KMS-11 (cell line): ENCODE data around the gene PF4V1.
"Not testable (repeated sequence)": the region's sequence is repeated elsewhere in the genome, so short reads cannot be mapped to it uniquely, and the experiment has no call there.

Experiments
- H2AFZ ChIP-seq: fragments of 200-600 bp; sonication (generic); 2 replicates; pipeline ENCODE4 v1.6.1; 2016; ENCODE audit warnings: antibody characterized with exemption, mixed run types, low read depth
- H3K27ac ChIP-seq: fragments of 200-600 bp; sonication (generic); 2 replicates; pipeline ENCODE4 v1.6.1; 2016; ENCODE audit warnings: mild to moderate bottlenecking, mixed run types
- H3K27me3 ChIP-seq: fragments of 200-600 bp; sonication (generic); 2 replicates; pipeline ENCODE4 v1.6.1; 2017; ENCODE audit warnings: mild to moderate bottlenecking, low read depth, mixed run types, moderate library complexity; ENCODE audit not compliant: insufficient read depth
- H3K36me3 ChIP-seq: fragments of 200-600 bp; sonication (generic); 2 replicates; pipeline ENCODE4 v1.6.1; 2017; ENCODE audit warnings: mild to moderate bottlenecking, mixed run types; ENCODE audit not compliant: insufficient read depth
- H3K4me1 ChIP-seq: fragments of 200-600 bp; sonication (generic); 2 replicates; pipeline ENCODE4 v1.6.1; 2016; ENCODE audit warnings: mild to moderate bottlenecking, low read depth, mixed run types; ENCODE audit not compliant: poor library complexity, severe bottlenecking
- H3K4me2 ChIP-seq: fragments of 200-600 bp; sonication (generic); 2 replicates; pipeline ENCODE4 v1.7.0; 2016; ENCODE audit warnings: mild to moderate bottlenecking, mixed run types
- H3K4me3 ChIP-seq: fragments of 200-600 bp; sonication (generic); IDR thresholded peaks from 2 replicates; pipeline ENCODE4 v1.6.1; 2017; ENCODE audit warnings: low read depth, low read length, mixed read lengths; ENCODE audit not compliant: insufficient read depth
- H3K79me2 ChIP-seq: fragments of 200-600 bp; sonication (generic); 2 replicates; pipeline ENCODE4 v1.6.1; 2016; ENCODE audit warnings: low read depth, mixed run types; ENCODE audit not compliant: insufficient read depth
- H3K9ac ChIP-seq: fragments of 200-600 bp; sonication (generic); 2 replicates; pipeline ENCODE4 v1.6.1; 2016; ENCODE audit warnings: mild to moderate bottlenecking, mixed run types
- H4K20me1 ChIP-seq: fragments of 200-600 bp; sonication (generic); 2 replicates; pipeline ENCODE4 v1.6.1; 2016; ENCODE audit warnings: mild to moderate bottlenecking, mixed run types; ENCODE audit not compliant: insufficient read depth
- TF ChIP-seq, protein P1 (sequence below): fragments of 200-600 bp; sonication (generic); conservative IDR thresholded peaks from 2 replicates; pipeline ENCODE4 v1.6.1; 2017; ENCODE audit warnings: low read depth, mild to moderate bottlenecking, antibody characterized with exemption, low read length, moderate library complexity, mixed read lengths

PF4V1 gene

GRCh38 chr4:73894001-73894400, 40.9 kb downstream of the PF4V1 start:
- Histone ChIP-seq H3K4me2 (no peak overlapping the region), H3K79me2 (no peaks in the 10 kb centered on the region), H3K27ac (no peak overlapping the region), H3K27me3 (no peaks in the 10 kb centered on the region), H3K4me3 (no peak overlapping the region), H3K9ac (no peak overlapping the region), H4K20me1 (no peaks in the 10 kb centered on the region), H3K4me1 (no peaks in the 10 kb centered on the region), H2AFZ (no peak overlapping the region), H3K36me3 (no peaks in the 10 kb centered on the region; the same call in 1 of the 2 replicates)
- TF ChIP-seq, protein P1, sequence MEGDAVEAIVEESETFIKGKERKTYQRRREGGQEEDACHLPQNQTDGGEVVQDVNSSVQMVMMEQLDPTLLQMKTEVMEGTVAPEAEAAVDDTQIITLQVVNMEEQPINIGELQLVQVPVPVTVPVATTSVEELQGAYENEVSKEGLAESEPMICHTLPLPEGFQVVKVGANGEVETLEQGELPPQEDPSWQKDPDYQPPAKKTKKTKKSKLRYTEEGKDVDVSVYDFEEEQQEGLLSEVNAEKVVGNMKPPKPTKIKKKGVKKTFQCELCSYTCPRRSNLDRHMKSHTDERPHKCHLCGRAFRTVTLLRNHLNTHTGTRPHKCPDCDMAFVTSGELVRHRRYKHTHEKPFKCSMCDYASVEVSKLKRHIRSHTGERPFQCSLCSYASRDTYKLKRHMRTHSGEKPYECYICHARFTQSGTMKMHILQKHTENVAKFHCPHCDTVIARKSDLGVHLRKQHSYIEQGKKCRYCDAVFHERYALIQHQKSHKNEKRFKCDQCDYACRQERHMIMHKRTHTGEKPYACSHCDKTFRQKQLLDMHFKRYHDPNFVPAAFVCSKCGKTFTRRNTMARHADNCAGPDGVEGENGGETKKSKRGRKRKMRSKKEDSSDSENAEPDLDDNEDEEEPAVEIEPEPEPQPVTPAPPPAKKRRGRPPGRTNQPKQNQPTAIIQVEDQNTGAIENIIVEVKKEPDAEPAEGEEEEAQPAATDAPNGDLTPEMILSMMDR, result no peak

GRCh38 chr4:73895201-73896175, 42.4 kb downstream of the PF4V1 start:
- Histone ChIP-seq H3K27me3 (no peaks in the 10 kb centered on the region), H2AFZ (no peak overlapping the region), H4K20me1 (no peaks in the 10 kb centered on the region), H3K9ac (no peak overlapping the region), H3K79me2 (no peaks in the 10 kb centered on the region), H3K4me2 (no peak overlapping the region), H3K36me3 (no peaks in the 10 kb centered on the region), H3K27ac (no peak overlapping the region), H3K4me3 (no peak overlapping the region), H3K4me1 (no peaks in the 10 kb centered on the region)
- TF ChIP-seq, protein P1, result no peak

DNA sequence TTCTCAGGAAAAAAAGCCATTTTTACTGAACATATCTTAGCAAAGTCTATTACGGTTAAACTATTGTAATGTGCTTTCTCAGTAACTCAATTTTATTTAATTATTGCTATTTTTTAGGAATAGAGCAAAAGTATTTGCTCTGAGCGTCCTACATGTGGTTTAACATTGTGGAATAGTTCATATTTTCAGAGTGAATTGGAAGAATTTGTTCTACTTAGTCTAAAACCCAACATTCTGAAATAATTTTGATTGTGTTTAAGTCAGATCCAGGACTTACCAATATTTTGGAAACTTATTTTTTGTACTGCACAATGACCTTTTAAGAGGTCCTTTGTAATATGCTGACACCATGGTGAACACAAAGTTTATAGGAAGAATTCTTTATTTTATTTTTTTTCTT, 43.3 kb downstream of the PF4V1 start:
- no peaks in the 10 kb centered on the region for H3K36me3 ChIP-seq
- no peaks in the 10 kb centered on the region for H3K27me3 ChIP-seq
- no peak overlapping the region for H3K4me2 ChIP-seq
- no peak overlapping the region for H3K9ac ChIP-seq
- H3K79me2 ChIP-seq, result no peaks in the 10 kb centered on the region
- H3K4me1 ChIP-seq, result no peaks in the 10 kb centered on the region
- TF ChIP-seq, protein P1, result no peak
- no peak overlapping the region for H2AFZ ChIP-seq
- H4K20me1 ChIP-seq, result no peaks in the 10 kb centered on the region
- H3K4me3 ChIP-seq, result no peak overlapping the region
- H3K27ac ChIP-seq, result no peak overlapping the region

GRCh38 chr4:73897380-73898136, 44.5 kb downstream of the PF4V1 start:
- H3K27me3 ChIP-seq, result no peaks in the 10 kb centered on the region
- no peaks in the 10 kb centered on the region for H3K36me3 ChIP-seq
- no peak overlapping the region for H3K27ac ChIP-seq
- H4K20me1 ChIP-seq, result no peaks in the 10 kb centered on the region
- no peak overlapping the region for H3K9ac ChIP-seq
- no peaks in the 10 kb centered on the region for H3K4me1 ChIP-seq
- no peak overlapping the region for H3K4me2 ChIP-seq
- TF ChIP-seq, protein P1, result no peak
- no peaks in the 10 kb centered on the region for H3K79me2 ChIP-seq
- no peak overlapping the region for H2AFZ ChIP-seq
- no peak overlapping the region for H3K4me3 ChIP-seq

DNA sequence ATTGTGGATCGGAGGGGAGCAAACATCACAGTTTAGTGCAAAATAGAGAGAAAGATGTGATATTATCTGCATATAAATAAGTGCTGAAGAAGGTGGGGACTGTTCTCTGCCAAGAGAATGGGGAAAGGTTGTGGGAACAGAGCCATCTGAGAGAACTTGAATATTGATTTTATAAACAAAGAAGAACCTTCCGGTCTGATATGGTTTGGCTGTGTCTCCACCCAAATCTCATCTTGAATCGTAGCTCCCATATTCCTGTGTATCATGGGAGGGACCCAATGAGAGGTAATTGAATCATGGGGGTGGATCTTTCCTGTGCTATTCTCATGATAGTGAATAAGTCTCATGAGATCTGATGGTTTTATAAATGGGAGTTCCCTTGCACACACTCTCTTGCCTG, 46.2 kb downstream of the PF4V1 start:
- not testable (repeated sequence) for H3K4me1 ChIP-seq

More for the DNA sequence above, 46.2 kb downstream of the PF4V1 start:
- not testable (repeated sequence) for H3K9ac ChIP-seq, H2AFZ ChIP-seq, H3K27ac ChIP-seq, H3K36me3 ChIP-seq, H3K79me2 ChIP-seq, H3K27me3 ChIP-seq, H3K4me3 ChIP-seq, H4K20me1 ChIP-seq, H3K4me2 ChIP-seq
